ENCODE measurements around the gene PTGDS. TPM values are rescaled to one million over a fixed set of nuclear protein-coding genes. Genes with fewer than 3 reads are reported as not detected.

PTGDS gene
- total and polyA plus RNA-seq, 10 of the 15 experiments (the other 5 are each of a cell fraction or from before 2014, with no cell fraction given): not detected

GRCh38 chr9:136952876-136953770, 24.2 kb upstream of the PTGDS start (continued):
- TF ChIP-seq SUZ12 (IDR thresholded peaks at IDR 0.05; ENCODE audit: unreplicated experiment): no peak
- no peak for TF ChIP-seq NRF1 (conservative IDR thresholded peaks at IDR 0.05; ENCODE audit: low read depth, low read length)
- no peak for TF ChIP-seq YBX1 (IDR thresholded peaks at IDR 0.05)
- TF ChIP-seq, protein P1, sequence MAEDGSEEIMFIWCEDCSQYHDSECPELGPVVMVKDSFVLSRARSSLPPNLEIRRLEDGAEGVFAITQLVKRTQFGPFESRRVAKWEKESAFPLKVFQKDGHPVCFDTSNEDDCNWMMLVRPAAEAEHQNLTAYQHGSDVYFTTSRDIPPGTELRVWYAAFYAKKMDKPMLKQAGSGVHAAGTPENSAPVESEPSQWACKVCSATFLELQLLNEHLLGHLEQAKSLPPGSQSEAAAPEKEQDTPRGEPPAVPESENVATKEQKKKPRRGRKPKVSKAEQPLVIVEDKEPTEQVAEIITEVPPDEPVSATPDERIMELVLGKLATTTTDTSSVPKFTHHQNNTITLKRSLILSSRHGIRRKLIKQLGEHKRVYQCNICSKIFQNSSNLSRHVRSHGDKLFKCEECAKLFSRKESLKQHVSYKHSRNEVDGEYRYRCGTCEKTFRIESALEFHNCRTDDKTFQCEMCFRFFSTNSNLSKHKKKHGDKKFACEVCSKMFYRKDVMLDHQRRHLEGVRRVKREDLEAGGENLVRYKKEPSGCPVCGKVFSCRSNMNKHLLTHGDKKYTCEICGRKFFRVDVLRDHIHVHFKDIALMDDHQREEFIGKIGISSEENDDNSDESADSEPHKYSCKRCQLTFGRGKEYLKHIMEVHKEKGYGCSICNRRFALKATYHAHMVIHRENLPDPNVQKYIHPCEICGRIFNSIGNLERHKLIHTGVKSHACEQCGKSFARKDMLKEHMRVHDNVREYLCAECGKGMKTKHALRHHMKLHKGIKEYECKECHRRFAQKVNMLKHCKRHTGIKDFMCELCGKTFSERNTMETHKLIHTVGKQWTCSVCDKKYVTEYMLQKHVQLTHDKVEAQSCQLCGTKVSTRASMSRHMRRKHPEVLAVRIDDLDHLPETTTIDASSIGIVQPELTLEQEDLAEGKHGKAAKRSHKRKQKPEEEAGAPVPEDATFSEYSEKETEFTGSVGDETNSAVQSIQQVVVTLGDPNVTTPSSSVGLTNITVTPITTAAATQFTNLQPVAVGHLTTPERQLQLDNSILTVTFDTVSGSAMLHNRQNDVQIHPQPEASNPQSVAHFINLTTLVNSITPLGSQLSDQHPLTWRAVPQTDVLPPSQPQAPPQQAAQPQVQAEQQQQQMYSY (CRISPR knock-in tag; IDR thresholded peaks at IDR 0.05): no peak
- TF ChIP-seq ZNF24 (IDR thresholded peaks at IDR 0.05): no peak
- no peak for TF ChIP-seq GABPA (IDR thresholded peaks at IDR 0.05; ENCODE audit: low read depth)

- no peaks in the 10 kb centered on the region for H3K27me3 ChIP-seq (replicated peaks in 1 of 2; ENCODE audit: control insufficient read depth in 2 of 2, insufficient read depth in 2 of 2, low read length in 1 of 2)
- RAD21 ChIA-PET (ENCODE audit: unreplicated experiment): no interaction called here
- H3K9ac ChIP-seq (ENCODE audit: control insufficient read depth, insufficient read depth, low read length): no peak overlapping the region
- H3K79me2 ChIP-seq (ENCODE audit: control insufficient read depth, insufficient read depth, low read length): no peaks in the 10 kb centered on the region
- H2AFZ ChIP-seq (ENCODE audit: control insufficient read depth, low read depth, low read length): no peak overlapping the region
- CTCF ChIA-PET: interaction anchor here (0.6 kb wide), 1 partner anchor 81 kb away, joined by 4 read pairs; no protein-coding TSS in a partner anchor
- H3K4me1 ChIP-seq (ENCODE audit: control insufficient read depth, insufficient read depth, low read length): peaks cover 6% of the 10 kb centered on the region; the same call in 1 of the 2 replicates
- BruUV-seq (replicated peaks): no TSS peak
- SMC1A ChIA-PET (ENCODE audit: uncharacterized antibody, unreplicated experiment): no interaction called here
- H3K27ac ChIP-seq (ENCODE audit: control insufficient read depth, insufficient read depth): no peak overlapping the region
- POLR2A ChIA-PET: no interaction called here
- no peak for DNase-seq (ENCODE audit: low read depth, low spot score)
- H4K20me1 ChIP-seq (ENCODE audit: control insufficient read depth, insufficient read depth): no peaks in the 10 kb centered on the region
- intact Hi-C loops (cut with micrococcal nuclease; ENCODE audit: unreplicated experiment) (no loop called here), in situ Hi-C loops (cut with MboI) (no loop called here)
- FAIRE-seq: no peak
- 36% methylated on average over 19 of the region's 19 CpGs for WGBS (ENCODE audit: insufficient coverage, insufficient replicate concordance, low lambda C conversion rate, missing lambda C conversion rate)
- H3K36me3 ChIP-seq (ENCODE audit: control insufficient read depth in 2 of 2, insufficient read depth in 2 of 2, low read length in 1 of 2): no peaks in the 10 kb centered on the region
- TF ChIP-seq RCOR1 (conservative IDR thresholded peaks at IDR 0.05; ENCODE audit: low read depth, low read length): no peak
- TF ChIP-seq WRNIP1 (IDR thresholded peaks at IDR 0.05; ENCODE audit: borderline replicate concordance, low read depth, low read length): no peak
- TF ChIP-seq, protein P1 (CRISPR knock-in tag; IDR thresholded peaks at IDR 0.05): no peak
- no peak for TF ChIP-seq NFXL1 (IDR thresholded peaks at IDR 0.05; ENCODE audit: borderline replicate concordance)
- no peak for TF ChIP-seq JUND (IDR thresholded peaks at IDR 0.05; ENCODE audit: low read depth, low read length)
- TF ChIP-seq MXI1 (IDR thresholded peaks at IDR 0.05; ENCODE audit: low read depth, low read length): no peak
- TF ChIP-seq NFYA (IDR thresholded peaks at IDR 0.05; ENCODE audit: borderline replicate concordance, low read depth, low read length): no peak
- no peaks in the 10 kb centered on the region for H3K9me3 ChIP-seq (replicated peaks; ENCODE audit: control insufficient read depth, insufficient read depth, low read length)
- H3K4me3 ChIP-seq: no peak overlapping the region
- no peak for ATAC-seq
- no peak overlapping the region for H3K4me2 ChIP-seq (ENCODE audit: control insufficient read depth, insufficient read depth)
These were observed 23.5 kb upstream of the PTGDS start for GRCh38 chr9:136953771-136954269.
